ENCODE measurements around the gene KRTAP10-7.
"Not testable (repeated sequence)": the region's sequence is repeated elsewhere in the genome, so short reads cannot be mapped to it uniquely, and the experiment has no call there.

Gene KRTAP10-7

DNA sequence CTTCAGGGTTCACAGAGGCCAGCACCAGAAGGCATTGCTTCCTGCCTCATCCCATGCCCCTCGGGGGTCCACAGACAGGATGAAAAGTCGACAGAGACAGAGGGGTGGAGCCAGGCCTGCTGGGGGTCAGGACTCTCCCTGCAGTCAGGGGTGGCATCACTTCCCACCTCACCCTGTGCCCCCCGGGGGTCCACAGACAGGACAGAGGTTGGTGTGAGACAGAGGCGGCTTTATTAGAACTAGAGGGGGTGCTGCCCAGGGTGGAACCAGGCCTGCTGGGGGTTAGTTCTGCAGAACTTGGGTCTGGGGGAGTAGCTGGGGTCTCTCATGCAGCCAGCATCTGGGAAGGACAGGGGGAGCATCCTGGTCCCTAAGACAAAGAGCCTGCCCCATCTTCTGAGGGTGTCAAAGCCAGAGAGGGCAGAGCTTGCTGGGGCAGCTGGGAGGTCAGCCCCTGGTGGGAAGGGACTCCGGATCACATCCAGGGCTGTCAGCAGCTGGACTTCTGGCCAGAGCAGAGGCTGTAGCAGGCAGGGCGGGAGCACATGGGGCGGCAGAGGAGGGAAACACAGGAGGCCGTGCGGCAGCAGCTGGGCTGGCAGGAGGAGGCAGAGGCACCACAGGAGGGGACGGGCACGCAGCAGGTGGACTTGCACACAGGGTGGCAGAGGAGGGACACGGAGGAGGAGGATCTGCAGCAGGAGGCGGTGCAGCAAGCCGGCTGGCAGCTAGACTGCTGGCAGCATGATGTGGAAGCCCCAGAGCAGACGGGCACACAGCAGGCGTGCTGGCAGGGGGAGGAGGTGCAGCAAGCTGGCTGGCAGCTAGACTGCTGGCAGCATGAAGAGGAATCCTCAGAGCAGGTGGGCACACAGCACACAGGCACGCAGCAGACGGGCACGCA lies 9.2 kb upstream of the KRTAP10-7 start:
- DNase-seq, result not testable (repeated sequence)

DNA sequence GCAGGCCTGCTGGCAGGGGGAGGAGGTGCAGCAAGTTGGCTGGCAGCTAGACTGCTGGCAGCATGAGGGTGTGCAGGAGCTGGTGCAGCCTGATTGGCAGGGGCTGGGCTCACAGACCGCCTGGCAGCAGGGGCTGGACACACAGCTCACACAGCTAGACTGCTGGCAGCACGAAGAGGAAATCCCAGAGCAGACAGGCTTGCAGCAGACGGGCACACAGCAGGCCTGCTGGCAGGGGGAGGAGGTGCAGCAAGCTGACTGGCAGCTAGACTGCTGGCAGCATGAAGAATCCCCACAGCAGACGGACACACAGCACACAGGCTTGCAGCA lies 8.6 kb upstream of the KRTAP10-7 start:
- DNase-seq, result not testable (repeated sequence)

DNA sequence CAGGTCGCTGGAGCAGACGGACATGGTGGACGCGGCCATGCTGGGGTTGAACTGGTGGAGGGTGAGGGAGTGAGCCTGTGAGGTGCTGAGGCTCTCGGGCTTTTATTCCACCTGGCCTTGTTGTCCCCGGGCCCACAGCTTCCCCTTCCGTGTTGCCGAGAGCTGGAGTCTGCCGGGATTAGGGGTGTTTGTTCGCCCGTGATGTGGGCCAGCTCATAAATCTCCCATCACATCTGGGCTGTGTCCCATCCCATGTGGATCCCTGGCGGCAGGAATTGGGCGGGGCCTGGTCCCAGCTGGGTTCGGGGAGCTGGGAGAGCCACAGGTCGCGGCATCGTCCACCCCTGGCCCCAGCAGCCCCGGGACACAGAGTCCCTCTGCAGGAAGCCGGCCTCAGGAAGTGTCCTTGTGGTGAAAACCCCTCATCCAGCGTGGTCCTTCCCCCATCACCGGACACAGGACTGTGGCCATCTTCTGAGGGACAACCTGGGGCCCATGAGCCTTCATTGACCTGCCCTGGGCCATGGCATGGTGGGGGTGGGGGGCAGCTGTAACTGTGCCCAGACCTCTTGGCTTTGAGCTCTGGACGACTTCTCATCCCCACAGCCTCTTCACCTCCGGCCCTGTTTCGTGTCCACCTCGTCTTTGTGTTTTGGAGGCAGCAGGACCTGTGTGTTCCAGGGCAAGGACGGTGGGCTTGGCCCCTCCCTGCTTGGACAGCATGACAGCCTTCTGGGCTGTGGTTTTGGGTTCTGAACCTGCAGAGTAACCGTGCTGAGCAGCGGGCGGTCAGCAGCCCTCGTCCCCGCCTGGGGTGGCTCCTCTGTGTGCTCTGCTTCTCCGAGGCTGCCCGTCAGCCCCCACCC lies 7.7 kb upstream of the KRTAP10-7 start, which contains the start of gene KRTAP10-6:
Gene KRTAP10-6 (minus strand): TSS at position 60 of the 866 bp plus-strand sequence. CDS start 21 bp downstream, at position 39.
- DNase-seq, result no peak

DNA sequence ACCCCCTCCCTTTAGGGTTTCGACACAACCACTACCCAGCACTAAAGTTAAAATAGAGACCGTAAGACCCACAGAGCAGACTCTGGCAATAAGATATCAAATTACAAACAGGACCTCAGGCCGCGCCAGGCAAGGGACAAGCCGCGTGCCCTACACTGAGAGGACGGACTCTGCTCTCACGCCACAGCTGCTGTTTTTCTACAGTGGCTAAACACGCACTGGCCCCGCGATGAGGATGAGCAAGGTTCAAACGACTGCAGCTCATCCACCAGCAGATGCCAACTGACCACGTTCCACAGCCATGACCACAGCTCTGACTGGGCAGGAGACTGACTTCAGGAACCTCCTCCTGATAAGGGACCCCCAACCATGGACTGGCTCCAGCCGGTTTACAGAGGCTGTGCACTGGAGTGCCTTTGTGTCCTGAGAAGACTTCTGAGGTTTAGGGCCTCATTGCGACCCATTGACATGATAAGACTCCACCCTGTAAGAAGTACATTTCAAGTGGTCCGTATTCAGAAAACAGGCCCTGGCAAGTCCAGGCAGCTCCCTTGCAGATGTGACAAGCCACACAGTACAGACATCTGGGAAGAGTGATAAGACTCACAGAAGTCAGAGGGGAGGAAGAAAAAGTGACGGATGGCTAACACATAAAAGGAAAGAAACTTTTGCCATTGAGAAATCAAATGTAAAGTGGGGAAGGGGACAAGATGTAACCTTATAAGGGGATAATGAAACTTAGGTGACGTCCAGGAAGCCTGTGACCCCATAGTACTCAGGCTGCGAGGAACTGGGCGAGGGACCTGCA lies 6.6 kb upstream of the KRTAP10-7 start:
- DNase-seq, result no peak

DNA sequence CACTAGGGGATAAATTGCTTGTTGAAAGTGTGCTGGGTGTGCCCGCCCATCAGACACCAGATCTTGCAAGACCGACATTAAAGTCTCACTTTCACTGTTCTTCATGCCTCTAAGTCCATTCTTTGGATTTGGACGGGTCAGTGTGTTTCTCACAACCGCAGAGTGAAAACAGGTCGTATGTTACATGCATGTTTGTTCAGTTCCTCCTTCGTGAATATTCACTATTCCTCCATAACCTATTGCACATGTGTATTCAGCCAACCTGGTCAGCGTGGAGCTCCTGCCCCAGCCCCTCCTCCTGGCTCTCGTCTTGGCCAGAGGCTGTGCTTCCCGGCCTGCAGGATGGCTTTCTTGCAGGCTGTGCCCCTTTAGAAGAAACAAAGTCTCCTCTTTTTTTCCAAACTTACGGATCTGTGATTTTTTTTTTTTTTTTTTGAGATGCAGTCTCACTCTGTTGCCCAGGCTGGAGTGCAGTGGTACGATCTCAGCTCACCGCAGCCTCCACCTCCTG lies 5.9 kb upstream of the KRTAP10-7 start:
- no peak for DNase-seq

DNA sequence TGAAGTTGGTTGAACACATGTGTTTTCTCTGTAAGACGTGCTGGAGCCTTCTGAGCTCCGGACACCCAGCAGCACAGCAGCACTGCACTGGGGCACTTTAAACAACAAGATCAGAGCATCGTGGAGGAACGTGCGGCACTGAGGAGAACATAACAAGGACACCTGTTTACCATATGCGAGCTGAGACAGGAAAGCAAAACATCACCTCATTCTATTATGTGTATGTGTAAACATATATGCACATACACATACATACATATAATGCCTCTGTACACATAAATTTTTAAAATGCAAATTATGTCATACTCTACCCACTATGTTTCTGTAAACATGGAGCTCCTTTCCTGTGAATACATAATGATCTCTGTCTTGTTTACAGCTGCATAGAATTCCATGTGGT lies 4.9 kb upstream of the KRTAP10-7 start:
- no peak for DNase-seq

DNA sequence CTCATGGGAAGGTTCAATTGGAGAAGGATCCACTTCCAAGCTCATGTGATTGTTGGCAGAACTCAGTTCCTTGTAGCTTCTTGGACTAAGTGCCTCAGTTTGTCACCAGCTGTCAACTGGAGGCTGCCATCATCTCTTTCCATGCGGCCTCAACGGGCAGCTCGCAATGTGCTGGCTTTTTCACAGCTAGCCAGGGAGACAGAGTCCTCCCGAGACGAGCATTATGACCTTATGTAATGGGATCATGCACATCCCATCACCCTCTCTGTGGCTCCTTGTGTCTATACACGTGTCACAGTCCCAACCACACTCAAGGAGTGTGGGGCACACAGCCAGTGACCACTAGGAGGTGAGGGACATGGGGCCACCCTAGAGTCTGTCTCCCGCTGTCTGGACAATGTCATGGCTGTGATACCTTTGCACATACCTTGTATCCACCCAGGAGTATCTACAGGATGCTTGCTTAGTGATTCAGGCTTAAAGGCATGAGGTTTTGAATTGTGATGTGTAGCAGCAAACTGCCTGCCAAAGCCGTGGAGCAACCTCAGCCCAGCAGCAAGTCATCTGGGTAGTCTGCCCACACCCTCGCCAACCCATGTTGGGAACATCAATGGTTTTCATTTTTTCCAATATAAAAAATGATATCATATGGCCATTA lies 4.2 kb upstream of the KRTAP10-7 start:
- no peak for DNase-seq

DNA sequence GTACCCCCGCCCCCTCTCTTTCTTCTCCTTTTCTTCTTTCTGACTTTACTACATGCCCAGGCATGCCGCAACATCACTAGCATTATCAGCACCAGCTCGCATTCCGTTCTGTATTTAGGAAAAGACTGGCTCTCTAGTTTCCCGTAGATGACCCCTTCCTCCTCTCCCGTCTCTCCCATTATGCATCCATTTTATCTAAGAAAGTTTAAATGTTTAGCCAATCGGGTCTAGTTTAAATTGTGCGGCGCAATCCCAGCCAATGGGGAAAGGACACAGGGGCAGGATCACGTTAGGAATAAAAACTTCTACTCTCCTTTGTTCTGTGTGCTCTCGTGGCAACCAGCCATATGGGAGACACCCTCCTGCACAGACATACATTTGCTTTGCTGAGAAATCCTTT lies 2.3 kb upstream of the KRTAP10-7 start:
- no peak for DNase-seq

DNA sequence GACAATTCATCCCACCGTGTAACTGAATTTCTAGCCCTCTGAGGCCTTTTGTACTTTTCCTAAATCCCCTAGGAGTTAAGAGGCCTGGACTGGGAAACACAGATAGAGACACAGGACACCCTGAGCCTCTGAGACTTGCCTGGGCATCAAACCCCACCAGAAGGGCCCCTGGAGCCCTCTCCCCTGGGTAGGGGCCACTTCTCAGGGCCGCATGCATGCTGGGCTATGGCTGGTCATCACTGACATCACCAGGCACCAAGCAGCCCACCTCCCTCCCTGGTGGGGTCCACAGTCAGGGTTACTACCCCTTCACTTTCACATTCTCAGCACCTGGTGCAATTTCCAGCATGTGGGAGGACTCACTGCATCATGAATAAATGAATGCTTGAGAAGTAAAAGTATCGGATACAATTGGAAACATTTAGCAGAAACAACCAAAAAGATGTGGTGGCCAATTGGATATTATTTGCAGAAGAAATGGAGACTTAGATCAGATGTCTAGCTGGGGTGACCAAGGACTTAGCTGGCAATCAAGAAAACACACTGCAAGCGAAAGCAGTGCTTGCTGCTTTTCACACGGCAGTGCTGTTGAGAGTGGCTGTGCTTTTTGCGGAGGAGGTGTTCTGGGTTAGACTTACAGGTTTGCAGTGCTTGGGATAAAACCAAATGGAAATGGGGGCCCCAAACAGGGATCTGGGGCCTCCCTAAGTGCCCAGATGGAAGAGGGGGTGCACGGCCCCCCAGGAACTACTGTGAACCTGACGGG lies 950 bp upstream of the KRTAP10-7 start:
- no peak for DNase-seq

DNA sequence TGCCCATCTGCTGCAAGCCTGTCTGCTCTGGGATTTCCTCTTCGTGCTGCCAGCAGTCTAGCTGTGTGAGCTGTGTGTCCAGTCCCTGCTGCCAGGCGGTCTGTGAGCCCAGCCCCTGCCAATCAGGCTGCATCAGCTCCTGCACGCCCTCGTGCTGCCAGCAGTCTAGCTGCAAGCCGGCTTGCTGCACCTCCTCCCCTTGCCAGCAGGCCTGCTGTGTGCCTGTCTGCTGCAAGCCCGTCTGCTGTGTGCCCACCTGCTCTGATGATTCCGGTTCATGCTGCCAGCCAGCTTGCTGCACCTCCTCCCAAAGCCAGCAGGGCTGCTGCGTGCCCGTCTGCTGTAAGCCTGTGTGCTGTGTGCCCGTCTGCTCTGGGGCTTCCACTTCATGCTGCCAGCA lies 694 bp downstream of the KRTAP10-7 start:
- not testable (repeated sequence) for DNase-seq

DNA sequence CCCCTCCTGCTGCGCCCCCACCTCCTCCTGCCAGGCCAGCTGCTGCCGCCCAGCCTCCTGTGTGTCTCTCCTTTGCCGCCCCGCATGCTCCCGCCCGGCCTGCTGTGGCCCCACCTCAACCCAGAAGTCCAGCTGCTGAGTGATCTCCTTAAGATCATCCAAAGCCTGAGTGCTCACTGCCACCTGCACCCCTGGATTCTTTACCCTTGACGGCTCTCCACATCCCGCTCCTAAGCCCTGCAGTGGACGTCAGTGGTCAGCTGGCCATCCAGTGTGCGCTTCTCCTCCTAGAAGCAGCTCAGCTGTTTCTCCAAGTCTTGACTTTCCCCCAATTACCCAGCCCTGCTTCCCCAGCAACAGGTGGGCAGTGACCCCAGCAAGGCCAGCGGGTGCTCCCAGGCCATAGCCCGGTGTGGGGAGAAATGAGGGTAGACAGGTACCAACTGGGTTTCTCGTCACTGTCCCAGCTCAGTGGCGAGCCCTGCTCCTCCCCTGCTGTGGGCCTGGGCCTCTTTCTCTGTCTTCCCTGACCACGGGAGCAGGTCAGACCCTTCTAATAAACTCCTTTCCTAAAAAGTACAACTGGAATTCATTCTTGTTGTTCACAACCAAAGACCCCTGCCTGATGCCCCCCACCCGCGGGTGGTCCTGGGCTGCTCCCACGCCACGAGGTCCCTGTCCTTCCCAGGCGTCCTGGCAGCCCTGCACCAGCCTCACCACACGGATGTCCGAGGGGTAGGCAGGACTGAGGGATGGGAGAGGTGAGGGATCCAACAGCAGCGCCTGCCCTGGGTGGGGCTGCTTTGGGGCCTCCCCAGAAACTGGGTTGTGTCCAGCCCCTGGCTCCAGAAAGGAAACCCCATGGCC lies 1.4 kb downstream of the KRTAP10-7 start:
- DNase-seq, result no peak

DNA sequence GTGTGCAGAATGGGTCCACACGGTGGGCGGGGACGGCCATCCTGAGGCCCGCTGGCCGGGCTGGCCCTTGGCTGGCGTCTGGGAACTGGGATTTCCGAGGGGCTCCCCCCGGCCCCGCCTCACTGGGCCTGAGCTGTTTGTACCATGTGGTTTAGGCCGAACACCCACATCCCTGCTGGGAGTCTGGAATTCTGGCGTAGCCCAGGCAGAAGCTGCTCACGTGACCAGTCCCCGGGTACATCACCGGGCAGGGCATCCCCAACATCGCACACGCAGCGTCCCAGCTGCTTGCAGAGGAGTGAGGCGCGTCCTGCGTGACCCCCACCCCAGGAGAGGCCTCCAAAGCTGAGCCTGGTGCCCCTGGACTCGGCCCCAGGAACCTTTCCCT lies 2.1 kb downstream of the KRTAP10-7 start:
- no peak for DNase-seq

DNA sequence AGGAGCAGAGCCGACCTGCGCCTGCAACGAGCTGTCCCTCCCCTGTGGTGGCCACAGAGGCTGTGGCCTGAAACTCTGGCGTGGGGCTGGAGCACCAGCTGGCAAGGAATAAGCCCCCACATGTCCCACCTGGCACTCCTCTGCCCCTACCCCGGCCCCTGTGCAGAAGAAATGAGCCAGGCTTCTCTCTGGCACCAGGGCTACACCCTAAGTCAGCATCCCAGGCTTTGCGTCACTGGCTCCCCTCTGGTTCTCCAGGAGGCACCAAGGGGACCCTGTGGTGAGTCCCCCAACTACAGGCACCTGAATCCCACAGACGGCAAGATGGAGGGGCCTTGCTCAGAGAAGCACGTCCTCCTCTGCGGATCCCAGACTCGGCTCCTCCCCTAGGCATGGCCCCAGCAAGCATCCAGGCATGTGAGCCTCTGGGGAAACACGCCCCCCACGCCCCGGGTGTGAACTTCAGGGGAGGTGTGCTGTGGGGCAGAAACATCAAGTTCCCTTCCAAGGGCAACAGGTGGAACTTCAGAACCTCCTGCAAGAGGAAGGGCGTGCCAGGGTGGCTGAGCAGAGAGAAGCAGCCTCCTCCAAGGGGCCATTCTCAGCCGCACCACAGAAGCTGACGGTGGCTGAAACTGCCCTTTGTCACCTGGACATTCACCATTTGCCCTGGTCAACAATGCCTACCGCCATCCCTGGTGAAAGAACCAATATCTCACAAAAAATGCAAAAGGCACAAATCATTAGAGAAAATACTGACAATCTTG lies 2.9 kb downstream of the KRTAP10-7 start:
- DNase-seq, result no peak

DNA sequence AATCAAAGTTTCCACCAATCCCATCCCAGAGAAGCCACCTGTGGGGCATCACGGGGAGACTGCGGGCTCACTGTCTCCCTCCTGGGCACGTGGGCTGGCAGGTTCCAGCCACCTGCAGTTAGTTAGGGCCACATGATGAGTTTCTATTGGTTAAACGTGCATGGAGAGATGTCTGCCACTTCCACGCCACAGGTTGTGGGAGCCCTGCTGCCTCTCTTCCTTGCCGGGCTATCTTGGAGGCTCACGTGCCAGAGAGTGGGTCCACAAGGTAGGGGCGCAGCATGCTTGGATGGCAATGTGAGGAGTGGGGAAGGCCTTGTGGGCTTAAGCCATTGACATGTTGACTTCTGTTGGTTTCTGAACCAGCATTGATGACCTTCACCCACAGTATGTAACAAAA lies 3.5 kb downstream of the KRTAP10-7 start:
- DNase-seq, result no peak

DNA sequence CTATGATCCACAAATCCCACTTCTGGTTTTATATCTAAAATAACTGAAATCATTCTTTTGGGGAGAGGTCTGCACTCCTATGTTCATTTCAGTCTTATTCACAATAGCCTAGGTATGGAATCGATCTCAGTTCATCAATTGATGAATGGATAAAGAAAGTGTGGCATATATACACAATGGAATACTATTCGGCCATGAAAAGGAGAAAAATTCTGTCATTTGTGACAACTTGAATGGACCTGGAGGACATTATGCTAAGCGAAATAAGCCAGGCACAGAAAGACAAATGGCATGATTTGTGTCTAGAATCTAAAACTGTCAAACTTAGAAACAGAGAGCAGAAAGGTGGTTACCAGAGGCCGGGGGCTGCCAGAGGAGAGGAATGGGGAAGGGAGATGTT lies 6.1 kb downstream of the KRTAP10-7 start:
- DNase-seq, result no peak

DNA sequence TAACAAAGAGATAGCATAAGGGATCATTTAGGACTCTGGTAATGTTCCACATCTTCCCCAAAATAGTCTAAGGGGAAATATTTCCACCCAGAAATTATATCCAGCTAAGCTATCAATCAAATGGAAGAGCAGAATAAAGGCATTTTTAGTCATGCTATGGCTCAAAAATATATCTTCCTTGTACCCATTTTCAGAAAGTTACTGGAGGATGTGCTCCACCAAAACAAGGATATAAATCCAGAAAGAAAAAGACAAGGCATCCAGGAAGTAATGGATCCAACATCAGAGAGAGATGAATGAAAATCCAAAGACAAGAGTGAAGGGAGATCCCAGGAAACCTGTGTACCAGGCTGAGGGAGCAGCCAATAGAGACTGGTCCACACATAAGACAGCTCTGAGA lies 8.8 kb downstream of the KRTAP10-7 start:
- no peak for DNase-seq

DNA sequence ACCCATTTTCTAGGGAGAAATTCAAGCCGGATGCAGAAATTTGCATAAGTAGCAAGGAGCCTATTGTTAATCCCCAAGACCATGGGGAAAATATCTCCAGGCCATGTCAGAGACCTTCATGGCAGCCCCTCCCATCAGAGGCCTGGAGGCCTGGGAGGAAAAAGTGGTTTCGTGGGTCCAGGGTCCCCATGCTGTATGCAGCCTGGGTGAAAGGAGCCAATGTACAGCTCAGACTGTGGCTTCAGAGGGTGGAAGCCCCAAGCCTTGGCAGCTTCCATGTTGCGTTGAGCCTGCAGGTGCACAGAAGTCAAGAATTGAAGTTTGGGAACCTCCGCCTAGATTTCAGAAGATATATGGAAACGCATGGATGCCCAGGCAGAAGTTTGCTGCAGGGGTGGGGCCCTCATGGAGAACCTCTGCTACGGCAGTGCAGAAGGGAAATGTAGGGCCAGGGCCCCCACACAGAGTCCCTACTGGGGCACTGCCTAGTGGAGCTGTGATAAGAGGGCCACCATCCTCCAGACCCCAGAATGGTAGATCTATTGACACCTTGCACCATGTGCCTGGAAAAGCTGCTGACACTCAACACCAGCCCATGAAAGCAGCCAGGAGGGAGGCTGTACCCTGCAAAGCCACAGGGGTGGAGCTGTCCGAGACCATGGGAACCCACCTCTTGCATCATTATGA lies 9.9 kb downstream of the KRTAP10-7 start:
- DNase-seq, result not testable (repeated sequence)

DNA sequence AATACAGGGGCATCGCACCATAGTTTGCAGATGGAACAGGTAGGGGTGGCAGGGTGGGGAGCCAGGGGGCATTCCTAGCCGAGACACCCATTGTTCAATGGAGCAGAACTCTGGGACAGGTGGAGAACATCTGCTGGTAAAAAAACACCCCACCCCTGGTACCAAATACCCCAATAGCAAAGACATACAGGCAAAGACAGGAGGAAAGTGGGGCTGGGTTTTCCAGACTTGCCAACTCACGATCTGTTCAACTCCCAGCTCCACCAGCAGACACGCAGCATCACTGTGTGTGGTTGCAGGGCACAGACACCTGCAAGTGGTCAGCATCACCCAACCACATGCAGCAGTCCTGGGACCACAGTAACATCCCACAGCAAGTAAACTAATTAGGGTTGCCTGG lies 11.2 kb downstream of the KRTAP10-7 start:
- no peak for DNase-seq

DNA sequence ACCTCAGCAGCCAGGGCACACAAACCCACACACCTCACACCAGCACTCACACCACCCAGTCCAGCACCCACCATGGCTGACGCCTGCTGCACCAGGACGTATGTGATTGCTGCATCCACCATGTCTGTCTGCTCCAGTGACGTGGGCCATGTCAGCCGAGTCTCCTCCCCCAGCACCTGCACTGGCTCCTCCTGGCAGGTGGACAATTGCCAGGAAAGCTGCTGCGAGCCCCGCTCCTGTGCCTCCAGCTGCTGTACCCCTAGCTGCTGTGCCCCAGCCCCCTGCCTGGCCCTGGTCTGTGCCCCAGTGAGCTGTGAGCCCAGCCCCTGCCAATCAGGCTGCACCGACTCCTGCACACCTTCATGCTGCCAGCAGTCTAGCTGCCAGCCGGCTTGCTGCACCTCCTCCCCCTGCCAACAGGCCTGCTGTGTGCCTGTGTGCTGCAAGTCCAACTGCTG lies 11.7 kb downstream of the KRTAP10-7 start, which contains the start of gene KRTAP10-8:
Gene KRTAP10-8 (plus strand): TSS at position 51 of the 458 bp plus-strand sequence. CDS start 22 bp downstream, at position 73.
- DNase-seq, result no peak
